HG03066 (cell line): Measurements from ENCODE around the gene PPP2R3B.

Experiments
- ATAC-seq: cut with Tn5 transposase; IDR thresholded peaks from one replicate; pipeline ENCODE4 v1.9.1; 2021; ENCODE audit warnings: low read depth; ENCODE audit not compliant: unreplicated experiment

The PPP2R3B gene

DNA sequence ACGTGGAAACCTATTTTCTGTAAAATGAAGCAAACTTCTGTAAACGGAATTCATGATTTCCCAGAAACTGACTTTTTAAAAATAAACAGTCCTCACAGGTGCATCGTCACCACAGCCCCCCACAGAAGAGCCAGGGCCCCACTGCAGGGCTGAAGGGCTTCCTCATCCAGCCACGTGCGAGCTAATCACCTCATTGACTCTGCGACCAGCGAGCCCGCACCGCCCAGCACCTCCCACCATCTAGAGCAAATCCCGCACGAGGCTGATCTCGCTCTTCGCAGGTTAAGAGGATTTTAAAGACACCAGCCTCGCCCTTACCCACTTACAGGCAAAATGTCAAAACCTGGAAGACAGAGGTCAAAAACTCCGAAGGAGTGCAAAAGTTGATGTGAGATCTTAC lies 14.8 kb downstream of the PPP2R3B start:
- ATAC-seq: no peak

DNA sequence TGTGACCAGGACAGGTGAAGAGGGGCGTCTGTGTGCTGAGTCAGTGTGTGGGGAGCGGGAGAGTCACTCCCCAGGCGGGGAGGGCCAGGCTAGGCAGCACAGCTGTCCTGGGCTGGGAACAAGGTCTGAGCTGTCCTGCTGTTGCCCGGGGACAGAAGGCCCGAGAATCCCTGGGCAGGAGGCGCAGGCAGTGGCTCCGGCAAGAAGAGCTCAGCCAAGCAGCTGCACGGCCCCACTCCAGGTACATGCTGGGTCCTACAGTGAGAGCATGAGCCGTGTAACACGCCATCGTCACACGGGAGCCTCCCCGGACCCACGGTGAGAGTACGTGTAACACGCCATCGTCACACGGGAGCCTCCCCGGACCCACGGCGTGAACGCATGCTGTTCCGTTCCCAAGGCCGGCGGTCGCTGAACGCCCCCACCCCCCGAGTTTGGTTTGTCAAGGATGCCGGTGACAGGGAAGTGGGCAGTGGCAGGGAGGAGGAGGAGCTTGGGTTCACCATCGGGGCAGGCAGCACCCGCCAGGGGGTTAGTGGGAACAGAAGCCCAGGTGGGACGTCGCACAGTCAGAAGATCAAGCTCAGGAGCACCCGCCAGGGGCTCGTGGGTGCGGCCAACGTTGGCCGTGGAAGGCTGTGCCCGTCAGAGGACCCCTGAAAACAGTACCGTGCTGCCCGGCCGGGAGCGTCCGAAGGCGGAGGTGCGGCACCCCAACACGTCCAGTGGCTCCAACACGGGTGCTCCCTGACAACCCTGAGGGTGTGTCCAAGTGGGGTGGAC lies 15.6 kb downstream of the PPP2R3B start:
- no peak for ATAC-seq

- ATAC-seq: no peak
Observed at GRCh38 chrX:370244-370962, 16.3 kb downstream of the PPP2R3B start.

DNA sequence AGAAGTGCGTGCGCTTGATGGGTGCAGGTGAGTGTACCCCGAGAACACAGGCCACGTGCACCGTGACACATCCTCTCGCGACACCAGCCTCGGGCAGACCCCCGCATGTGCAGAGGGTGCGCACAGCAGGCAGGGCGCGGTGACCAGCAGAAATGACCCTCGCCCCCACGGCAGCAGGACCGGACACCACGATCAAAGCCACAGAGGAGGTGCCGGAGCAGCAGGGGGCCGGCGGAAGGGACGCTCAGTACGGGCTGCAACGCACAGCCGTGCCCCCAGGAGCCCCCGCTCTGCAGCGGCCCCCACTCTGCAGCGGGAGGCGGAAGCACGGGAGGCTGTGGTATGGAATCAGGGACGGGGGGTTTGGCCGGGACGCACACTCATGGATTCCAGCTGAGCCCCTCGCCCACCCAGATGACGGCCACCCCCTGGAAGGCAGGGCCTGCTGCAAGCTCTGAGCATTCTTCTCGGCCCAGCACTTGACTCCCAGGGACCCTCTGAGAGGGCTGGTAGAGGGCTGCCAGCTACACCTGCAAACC lies 17.1 kb downstream of the PPP2R3B start:
- ATAC-seq: no peak

GRCh38 chrX:368811-369562 lies 17.7 kb downstream of the PPP2R3B start:
- ATAC-seq: no peak

GRCh38 chrX:367866-368265 lies 18.8 kb downstream of the PPP2R3B start:
- ATAC-seq: no peak

- no peak for ATAC-seq
Observed at GRCh38 chrX:367349-367748, 19.4 kb downstream of the PPP2R3B start.

DNA sequence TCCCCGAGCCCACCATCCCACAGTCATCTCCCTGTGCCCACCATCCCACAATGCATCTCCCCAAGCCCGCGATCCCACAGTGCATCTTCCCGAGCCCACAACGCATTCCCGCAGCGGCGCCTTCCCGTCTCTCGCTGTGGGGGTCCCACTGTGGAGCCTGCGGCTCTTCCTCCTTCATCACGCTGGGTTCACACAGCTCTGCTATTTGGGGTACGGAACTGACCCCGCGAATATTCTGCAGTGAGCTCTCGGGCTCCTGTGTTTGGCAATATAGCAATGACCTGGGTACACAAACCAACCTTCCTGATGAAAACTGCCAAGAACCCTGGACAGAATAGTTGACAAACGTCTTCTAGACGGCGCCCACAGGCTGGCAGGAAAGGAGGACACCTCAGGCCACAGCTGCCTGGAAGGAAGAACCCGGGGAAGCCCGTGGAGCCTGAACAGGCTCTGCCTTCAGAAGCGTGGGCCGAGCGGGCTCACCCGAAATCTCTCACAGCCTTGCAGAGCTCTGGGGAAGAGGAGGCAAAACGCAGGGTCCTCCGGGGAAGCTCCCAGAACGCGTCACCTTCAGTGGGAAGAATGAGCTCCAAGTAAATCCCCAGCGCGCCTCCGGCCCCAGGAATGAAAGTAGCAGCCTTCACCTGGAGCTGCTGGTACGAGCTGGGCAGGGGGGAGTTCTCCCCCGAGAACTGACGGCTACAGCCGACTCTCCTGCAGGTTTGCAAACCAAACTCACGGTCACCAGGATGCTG lies 22.9 kb downstream of the PPP2R3B start:
- no peak for ATAC-seq

DNA sequence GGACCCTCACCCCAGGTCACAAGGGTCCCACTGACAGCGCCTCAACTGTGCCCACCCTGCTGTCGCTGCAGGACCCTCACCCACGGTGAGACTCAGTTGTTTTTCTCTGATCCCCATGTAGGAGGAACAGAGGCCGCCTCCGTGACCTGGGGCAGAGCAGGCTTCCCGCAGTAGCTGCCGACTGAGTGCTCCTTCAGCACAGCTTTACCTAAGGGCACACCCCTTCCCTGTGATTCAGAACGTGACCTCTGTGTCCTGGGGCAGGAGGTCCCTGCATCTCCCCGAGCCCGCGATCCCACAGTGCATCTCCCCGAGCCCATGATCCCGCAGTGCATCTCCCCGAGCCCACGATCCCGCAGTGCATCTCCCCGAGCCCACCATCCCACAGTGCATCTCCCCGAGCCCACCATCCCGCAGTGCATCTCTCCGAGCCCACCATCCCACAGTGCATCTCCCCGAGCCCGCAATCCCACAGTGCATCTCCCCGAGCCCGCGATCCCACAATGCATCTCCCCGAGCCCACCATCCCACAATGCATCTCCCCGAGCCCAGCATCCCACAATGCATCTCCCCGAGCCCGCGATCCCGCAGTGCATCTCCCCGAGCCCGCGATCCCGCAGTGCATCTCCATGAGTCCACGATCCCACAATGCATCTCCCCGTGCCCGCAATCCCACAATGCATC lies 23.6 kb downstream of the PPP2R3B start:
- ATAC-seq: no peak

DNA sequence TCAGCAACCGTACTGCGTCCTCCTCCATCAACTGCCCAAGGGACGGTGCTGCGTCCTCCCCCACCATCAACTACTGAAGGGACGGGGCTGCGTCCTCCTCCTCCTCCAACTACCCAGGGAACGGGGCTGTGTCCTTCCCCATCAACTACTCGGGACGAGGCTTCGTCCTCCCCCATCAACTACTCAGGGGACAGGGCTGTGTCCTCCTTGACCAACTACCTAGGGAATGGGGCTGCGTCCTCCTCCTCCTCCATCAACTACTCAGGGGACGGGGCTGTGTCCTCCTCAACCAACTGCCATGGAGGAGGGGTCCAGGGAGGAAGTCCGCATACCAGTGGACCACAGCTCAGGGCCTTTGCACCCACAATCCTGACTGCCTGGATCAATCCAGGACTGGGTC lies 24.4 kb downstream of the PPP2R3B start:
- ATAC-seq: no peak

DNA sequence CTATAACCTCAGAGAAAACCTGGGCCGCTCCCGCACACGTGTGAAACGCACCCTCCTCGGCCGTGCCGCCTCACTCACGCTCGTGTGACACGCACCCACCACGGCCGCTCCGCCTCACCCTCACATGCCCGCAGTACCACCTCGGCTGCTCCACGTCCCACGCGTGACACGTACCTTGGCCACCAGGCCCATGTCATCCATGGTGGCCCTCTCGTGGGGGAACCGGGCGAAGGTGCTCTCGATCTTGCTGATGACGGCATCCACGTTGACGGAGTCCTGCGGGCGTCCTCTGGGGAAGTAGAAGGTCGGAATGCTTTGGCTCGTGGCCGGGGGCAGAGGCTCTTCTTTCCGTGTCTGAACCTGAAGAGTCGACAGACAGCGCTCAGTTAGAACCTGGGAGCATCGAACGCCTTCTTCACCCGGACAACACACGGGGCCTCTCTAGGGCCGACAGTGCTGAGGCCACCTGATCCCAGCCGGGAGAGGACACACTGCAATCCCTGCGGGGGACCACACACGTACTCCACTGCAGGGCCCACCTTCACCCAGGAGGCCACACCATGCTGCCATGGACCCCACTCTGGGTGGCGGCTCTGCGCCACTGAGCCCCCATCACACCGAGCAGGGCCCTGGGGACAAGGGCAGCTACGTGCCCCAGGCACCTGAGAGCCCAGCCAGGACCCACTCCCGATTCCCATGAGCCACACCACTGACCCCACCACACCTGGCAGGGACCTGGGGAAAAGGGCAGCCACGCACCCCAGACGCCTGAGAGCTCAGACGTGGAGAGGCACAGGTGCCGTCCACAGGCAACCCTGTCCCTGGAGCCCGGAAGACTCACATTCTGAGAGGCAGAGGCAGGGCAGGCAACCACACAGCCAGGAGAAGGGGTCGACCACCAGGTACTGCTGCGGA lies 25.2 kb downstream of the PPP2R3B start:
- ATAC-seq: no peak

- no peak for ATAC-seq
Observed at GRCh38 chrX:360496-361150, 26.1 kb downstream of the PPP2R3B start.

- no peak for ATAC-seq
Observed at GRCh38 chrX:358651-359143, 28.0 kb downstream of the PPP2R3B start.

DNA sequence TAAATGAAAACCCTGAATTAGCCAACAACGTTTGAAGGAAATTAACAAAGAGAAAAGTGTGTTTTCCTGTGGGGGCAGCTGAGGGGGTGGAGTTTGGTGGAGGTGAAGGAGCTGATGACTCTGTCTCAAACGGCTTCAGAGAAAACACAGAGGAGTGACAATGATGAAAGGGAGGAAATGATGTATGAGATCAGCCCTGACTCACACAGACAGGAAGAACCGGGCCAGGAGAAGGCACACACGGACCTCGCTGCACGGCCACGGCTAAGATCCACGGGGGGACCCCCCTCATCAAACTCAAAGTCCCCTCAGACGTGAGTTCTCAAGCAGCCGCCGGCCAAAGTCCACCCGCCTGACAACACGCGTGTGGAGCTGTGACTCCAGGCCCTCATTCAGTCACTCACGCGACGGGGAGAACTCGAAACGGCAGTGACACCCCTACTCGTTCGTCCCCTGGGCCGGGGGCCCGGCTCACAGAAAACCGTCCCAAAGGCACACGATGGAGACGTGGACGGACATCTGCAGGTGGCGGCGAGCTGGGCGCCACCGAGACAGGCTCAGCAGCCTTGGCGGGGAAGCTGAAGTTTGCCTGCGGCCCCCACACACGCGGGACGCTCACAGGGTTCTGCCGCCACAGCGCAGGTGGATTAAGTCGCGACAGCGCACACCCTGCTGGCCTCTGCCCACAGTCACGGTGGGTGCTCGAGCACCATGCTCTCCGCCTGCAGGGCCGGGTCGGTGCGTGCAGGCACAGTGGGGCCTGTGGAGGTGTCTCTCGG lies 28.8 kb downstream of the PPP2R3B start:
- no peak for ATAC-seq

GRCh38 chrX:357035-357692 lies 29.5 kb downstream of the PPP2R3B start:
- no peak for ATAC-seq

GRCh38 chrX:356385-357034 lies 30.2 kb downstream of the PPP2R3B start:
- ATAC-seq: no peak
